ELF-1 (cell line): ENCODE measurements around the gene KIAA0753.
A peak's percentile ranks its signal among the peaks of the same experiment; 100 is the strongest.

Experiments used
- DNase-seq: peaks from one replicate; pipeline ENCODE4 v3.0.0-alpha.2; 2016; ENCODE audit warnings: low read depth, low spot score

The KIAA0753 gene

GRCh38 chr17:6548578-6549330, 91.8 kb downstream of the KIAA0753 start:
- no peak for DNase-seq

GRCh38 chr17:6548034-6548433, 92.5 kb downstream of the KIAA0753 start:
- no peak for DNase-seq

- DNase-seq, result no peak
Observed at GRCh38 chr17:6547336-6547735, 93.2 kb downstream of the KIAA0753 start.

GRCh38 chr17:6546069-6546718, 94.3 kb downstream of the KIAA0753 start:
- DNase-seq, result no peak

GRCh38 chr17:6545291-6545690, 95.2 kb downstream of the KIAA0753 start:
- DNase-seq, result no peak

GRCh38 chr17:6544011-6544370, 96.5 kb downstream of the KIAA0753 start:
- DNase-seq, result no peak

- no peak for DNase-seq
Observed at GRCh38 chr17:6543079-6544010, 97.2 kb downstream of the KIAA0753 start.

GRCh38 chr17:6542577-6542976, 97.9 kb downstream of the KIAA0753 start:
- DNase-seq, result no peak

GRCh38 chr17:6541886-6542285, 98.6 kb downstream of the KIAA0753 start:
- DNase-seq, result no peak

- DNase-seq, result peak; percentile 49
Observed at GRCh38 chr17:6539871-6540270, 100.6 kb downstream of the KIAA0753 start.

GRCh38 chr17:6536566-6537065, 103.9 kb downstream of the KIAA0753 start:
- no peak for DNase-seq

- DNase-seq, result no peak
Observed at GRCh38 chr17:6536053-6536452, 104.5 kb downstream of the KIAA0753 start.

- peak; percentile 16 for DNase-seq
Observed at GRCh38 chr17:6534846-6535514, 105.5 kb downstream of the KIAA0753 start.

- DNase-seq, result no peak
Observed at GRCh38 chr17:6532441-6532885, 108.0 kb downstream of the KIAA0753 start.

- no peak for DNase-seq
Observed at GRCh38 chr17:6531575-6531974, 108.9 kb downstream of the KIAA0753 start.

- no peak for DNase-seq
Observed at GRCh38 chr17:6530324-6530920, 110.1 kb downstream of the KIAA0753 start.

- DNase-seq, result no peak
Observed at GRCh38 chr17:6528557-6528956, 112.0 kb downstream of the KIAA0753 start.
